GM12801 (cell line): ENCODE measurements around the gene CD55.

Experiments used
- CTCF ChIP-seq: IDR thresholded peaks from one replicate; pipeline ENCODE4 v1.5.1; 2011; ENCODE audit warnings: control low read depth; ENCODE audit not compliant: insufficient read length; ENCODE audit errors: extremely low read depth

CD55 gene

GRCh38 chr1:207282496-207283380 is 38.7 kb upstream of the CD55 start:
- TF ChIP-seq CTCF = no peak

- TF ChIP-seq CTCF = no peak
Measured at GRCh38 chr1:207283421-207283820, 38.1 kb upstream of the CD55 start.

- no peak for TF ChIP-seq CTCF
Measured at GRCh38 chr1:207284209-207284897, 37.1 kb upstream of the CD55 start.

GRCh38 chr1:207286786-207287468 is 34.6 kb upstream of the CD55 start:
- no peak for TF ChIP-seq CTCF

- no peak for TF ChIP-seq CTCF
Measured at GRCh38 chr1:207288315-207288714, 33.2 kb upstream of the CD55 start.

GRCh38 chr1:207289756-207290155 is 31.7 kb upstream of the CD55 start:
- no peak for TF ChIP-seq CTCF

- no peak for TF ChIP-seq CTCF
Measured at GRCh38 chr1:207291723-207292122, 29.8 kb upstream of the CD55 start.
